GM21619 (cell line): ENCODE measurements around the gene TRIP4.
A peak's percentile ranks its signal among the peaks of the same experiment; 100 is the strongest.
"Not testable (repeated sequence)": the region's sequence is repeated elsewhere in the genome, so short reads cannot be mapped to it uniquely, and the experiment has no call there.

Experiments
- ATAC-seq: cut with Tn5 transposase; IDR thresholded peaks from one replicate; pipeline ENCODE4 v1.9.1; 2021; ENCODE audit not compliant: unreplicated experiment

Gene TRIP4

DNA sequence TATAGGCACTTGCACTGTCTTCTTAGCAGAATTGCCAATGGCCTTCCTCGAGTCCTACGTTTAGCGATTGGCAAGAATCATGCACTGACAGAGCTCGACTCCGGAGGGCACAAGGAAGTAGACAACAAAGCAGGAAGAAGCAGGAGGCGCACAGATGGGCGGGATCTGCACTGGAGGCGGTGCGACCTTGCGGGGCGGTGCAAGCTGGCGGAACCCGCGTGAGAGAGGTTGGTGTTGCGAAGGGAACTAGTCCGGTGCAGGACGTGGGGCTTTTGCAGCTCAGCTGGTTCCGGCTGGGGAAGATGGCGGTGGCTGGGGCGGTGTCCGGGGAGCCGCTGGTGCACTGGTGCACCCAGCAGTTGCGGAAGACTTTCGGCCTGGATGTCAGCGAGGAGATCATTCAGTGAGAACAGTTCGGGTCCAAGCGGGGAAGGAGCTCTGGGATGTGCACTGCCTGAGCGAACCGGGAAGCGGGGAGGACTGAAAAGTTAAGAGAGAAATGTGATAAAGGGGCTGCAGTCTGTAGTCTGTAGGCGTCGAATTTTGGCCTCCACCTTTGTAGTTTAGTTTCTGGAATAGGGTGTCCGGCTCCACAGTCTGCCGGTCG is at the start of gene TRIP4:
TSS of gene TRIP4 (plus strand) at position 275 of the 607 bp plus-strand sequence. CDS start at position 303, 28 bp downstream.
- peak; percentile 96 for ATAC-seq

DNA sequence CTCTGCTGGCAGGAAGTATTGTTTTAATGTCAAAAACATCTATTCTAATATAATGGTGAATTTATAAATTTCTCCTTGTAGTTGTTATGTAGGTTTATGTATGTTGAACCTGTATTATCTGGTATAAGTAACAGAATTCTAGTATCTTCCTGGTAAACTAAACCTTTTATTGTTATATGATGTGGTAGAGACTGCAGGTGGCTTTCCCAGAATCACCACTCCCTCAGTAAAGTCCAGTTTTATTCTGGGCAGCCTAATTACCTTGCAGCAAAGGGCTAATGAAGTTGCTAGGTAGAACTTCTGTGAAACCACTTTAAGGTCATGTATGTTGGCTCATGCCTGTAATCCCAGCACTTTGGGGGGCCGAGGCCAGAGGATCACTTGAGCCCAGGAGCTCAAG is 47.3 kb upstream of the TRIP4 start:
- no peak for ATAC-seq

DNA sequence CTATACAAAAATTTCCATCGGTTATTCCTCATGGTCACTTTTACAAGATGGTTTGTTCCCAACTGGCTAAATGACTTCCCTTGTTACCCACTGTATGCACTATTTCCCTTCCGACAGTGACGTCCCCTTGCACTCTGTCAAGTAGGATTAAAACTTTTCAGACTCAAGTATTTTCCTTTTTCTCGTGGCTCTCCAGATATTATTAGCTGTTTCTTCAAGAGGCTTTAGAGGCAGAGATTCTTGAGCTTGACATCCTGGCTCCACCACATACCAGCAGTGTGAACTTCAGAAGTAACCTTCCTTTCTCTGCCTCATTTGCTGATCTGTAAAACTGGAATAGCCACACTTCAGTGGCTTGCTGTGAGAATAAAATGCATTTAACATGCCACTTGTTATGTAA is 45.7 kb upstream of the TRIP4 start:
- no peak for ATAC-seq

DNA sequence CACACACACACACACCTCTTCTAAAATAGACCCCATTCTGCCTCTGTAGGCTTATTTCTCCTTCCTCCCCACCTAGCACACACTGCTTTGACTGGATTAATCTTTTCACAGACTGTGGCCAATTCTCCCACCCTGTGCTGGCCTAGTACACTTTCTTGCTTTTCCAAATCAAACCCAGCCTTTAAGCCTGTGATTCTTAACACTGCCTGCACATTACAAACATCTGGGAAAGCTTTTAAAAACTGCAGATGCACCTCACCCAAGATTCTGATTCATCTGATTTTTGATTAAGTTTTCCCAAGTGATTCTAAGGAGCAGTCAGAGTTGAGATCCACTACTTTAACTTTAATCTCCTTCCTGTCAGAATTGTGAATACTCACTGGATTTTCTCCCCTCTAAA is 44.4 kb upstream of the TRIP4 start:
- ATAC-seq = no peak

DNA sequence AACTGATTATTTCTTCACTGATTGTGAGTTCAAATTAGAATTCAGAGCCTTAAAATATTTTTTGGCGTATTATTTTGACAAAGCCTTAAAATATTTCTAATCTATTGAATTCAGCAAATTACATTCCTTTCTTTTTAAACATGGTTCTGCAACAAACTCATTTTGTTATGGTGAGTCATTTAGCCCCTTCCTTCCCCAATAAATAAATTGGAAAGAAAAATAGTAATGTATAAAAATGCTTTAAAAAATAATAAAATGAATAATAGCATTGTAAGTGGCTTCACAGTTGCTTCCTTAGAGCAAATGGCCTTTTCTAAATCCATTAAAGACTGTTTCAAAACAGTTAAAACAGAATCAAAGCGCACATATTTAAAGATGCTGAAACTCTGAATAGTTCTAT is 43.8 kb upstream of the TRIP4 start:
- ATAC-seq = no peak

DNA sequence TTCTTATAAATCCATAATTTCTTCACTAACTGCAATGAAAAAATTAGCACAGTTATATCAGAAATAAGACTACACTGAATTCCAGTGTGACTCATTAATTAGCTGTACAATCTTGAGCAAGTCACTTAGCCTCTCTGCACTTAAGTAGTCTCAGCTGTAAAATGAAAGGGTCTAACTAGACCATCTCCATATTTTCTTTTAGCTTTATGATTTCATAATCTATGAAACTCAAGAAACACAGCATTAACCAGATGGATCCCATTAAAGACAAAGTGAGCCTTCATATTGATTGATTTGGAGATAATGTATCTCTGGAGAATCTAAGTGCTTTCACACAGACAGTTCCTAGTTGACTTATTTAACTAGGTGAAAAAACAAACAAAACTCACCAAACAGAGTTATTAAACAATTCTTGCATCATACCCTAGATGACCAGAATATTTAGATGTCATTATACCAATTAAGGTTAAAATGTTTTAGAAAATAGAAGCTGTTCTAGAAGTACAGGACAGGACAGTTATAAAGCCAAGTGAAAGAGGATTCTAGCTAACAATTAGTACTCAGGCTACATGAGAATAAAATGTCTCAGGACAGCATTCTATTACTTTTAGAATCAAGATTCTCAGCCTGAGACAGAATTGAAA is 42.9 kb upstream of the TRIP4 start:
- no peak for ATAC-seq

DNA sequence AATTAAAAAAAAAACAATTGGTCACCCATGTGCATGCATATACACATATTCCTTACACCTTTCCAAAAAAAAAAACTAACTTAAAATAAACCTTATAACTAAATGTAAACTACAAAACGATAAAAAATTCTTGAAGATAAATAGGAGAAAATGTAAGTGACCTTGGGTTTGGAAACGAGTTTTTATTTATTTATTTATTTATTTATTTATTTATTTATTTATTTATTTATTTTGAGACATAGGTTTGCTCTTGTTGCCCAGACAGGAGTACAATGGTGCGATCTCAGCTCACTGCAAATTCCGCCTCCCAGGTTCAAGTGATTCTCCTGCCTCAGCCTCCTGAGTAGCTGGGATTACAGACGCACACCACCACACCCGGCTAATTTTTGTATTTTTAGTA is 41.4 kb upstream of the TRIP4 start:
- ATAC-seq = not testable (repeated sequence)

DNA sequence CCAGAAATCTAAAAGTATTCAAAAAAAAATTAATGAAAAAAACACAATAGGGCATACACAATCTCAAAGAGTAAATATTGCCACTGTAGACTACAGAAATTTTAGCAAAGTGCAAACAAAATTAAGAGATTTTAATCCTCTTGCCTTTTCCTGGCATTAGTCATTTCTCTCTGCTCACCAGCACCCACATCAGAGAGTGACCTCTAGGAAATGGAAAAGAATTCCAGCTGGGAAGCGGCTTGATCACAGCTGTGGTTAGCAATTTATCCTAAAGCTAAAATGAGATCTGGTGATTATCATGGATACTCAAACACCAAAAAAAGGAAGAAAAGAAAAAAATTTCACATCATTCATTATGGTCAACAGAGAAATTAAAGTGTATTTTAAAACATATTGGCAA is 39.2 kb upstream of the TRIP4 start:
- no peak for ATAC-seq

DNA sequence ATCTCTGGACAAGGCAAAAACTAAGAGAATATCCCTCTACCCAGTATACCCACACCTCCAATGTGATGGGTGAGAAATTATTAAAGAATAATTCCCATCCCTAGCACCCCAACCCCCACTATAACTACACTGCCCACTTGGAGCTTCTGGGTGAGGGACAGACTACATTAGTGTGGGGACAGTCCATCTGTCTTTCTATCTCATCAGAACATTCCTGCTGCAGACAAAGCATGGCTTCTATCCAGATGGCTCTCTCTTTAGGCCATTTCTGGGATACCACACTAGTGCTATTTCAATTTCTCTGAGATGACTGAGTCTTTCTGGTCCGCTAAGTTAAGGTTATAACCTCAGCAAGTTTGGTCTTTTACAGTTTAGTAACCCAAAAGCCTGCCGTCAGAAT is 38.3 kb upstream of the TRIP4 start:
- no peak for ATAC-seq

DNA sequence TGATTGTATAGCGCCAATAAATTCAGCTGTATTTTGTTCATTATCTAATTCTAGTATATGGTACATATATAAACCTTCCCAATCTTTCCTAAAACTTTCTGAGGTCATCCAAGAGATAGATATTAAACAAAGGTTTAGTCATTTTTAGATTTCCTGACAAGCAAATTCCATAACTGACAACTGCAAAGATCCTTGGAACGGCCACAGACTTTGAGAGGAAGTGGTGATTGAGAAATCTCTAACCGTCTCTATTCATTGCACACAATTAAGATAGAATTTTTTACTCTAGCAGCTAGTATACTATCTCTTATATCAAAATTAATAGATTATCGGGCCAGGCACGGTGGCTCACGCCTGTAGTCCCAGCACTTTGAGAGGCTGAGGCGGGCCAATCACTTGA is 36.4 kb upstream of the TRIP4 start:
- ATAC-seq = no peak

DNA sequence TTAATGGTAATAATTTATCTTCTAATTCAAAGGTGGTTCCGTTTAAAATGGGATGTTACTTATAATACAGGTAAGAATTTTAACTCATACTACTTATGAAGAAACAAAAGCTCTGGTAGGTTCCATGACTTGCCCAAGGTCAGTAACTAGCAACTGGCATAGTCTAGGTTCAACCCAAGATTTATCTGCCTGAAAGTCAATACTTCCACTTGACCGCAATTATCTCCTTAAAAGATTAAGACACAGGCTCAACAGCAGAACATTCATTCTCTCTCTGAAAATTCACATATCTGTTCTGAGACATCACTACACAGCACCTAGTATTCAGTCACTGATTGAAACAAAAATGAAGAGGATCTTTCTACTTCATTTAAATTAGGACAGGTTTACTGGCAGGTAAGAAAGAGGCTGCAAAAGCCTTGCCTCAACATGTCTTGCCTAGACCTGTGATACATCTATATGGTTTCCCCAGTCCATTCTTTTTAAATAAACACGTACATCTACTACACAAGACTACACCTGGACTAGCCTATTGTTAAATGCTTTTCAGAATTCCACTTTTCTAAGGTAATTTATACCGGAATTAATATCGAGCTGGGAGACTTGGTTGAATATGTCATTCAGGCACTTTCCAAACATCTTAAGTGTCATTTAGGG is 32.8 kb upstream of the TRIP4 start:
- no peak for ATAC-seq

DNA sequence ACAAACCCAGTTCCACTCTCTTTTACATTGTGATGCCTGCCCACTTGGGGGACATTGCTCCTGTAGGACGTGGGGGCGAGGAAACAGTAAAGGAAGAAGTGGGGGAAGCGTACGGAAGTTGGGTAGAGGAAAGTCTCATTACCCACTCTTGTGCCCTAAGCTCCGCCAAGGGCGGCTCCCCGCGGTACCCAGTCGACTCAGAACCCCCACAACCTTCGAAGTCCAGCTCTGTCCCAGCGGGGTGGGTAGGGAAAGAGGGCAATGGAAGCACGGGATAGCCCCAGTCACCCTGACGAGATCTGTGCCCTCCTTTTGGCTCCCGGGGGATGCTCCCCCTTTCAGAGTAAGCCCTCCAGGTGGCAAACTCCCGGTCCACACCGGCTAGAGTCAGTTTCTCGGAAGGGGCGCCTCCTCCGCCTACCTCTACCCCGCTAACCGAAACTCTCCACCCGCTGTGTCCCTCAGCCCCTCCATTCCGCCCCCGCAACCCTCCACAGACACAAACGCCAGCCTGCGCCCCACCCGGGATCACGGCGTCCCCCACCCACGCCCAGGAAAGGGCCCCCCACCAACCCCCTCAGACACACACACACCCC is 32.2 kb upstream of the TRIP4 start:
- ATAC-seq = peak; percentile 17

DNA sequence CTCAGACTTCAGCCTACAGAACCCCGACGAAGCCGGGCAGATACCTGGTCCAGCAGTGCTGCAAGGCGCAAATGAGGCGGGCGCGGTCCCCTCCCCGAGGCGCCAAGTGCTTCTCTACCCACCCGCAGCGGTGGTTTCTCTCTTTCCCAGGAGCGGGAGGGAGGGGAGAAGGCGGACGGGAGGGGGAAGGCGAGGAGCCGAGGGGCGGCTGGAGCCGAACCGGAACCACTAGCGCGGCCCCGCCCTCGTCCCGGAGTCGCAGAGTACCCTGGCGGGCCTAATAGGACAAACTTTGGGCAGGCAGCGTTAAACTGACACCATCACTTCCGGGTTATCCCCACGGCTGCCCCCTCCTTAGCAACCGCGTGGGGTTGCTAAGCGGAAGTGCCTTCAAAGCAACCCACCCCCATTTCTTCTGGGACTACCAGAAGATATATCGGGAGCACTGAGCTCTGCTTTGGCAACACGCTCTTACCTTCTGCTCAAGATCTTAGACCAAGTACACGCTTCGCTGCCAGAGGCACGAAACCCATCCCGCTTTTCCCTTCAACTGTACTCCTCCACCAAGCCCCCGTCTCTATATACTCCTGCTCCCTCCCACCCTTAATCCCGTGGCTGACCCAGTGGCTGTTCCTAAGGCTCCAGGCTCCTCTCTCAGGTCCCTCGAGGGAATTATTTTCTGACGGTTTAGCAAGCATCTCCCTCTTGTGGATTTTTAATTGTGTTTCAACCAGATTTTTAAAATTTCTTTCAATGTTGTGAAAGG is 31.5 kb upstream of the TRIP4 start, which contains the start of gene CSNK1G1:
TSS of gene CSNK1G1 (minus strand) at position 230 of the 766 bp plus-strand sequence. CDS start 55,674 bp downstream, outside the sequence.
- peak; percentile 94 for ATAC-seq

DNA sequence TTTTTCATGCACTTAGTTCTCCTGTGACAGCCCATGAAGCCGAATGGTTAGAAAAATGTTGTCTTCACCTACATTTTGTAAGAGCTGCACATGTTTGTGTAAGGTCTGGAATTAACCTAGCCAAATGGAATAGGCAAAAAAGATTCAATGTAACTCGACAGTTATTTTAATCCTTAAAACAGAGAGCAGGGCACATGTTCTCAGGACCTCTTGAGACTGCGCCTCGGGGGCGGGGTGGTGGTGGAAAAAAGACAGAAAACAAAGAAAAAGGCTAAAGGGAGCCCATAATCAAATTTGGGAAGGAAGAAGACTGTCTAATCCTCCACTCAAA is 31.0 kb upstream of the TRIP4 start:
- no peak for ATAC-seq

DNA sequence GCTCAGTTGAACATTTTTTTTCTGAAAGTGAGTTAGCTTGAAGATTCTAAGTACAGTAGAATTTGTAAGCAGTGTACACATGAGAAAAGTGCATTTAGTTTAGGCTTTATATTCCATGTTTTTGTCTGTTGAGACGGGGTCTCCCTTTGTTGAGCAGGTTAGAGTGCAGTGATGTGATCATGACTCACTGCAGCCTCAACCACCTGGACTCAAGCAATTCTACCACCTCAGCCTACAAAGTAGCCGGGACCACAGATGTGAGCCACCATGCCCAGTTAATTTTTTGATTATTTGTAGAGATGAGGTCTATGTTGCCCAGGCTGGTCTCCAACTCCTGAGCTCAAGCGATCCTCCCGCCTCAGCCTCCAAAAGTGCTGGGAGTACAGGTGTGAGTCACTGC is 26.4 kb upstream of the TRIP4 start:
- ATAC-seq = no peak

DNA sequence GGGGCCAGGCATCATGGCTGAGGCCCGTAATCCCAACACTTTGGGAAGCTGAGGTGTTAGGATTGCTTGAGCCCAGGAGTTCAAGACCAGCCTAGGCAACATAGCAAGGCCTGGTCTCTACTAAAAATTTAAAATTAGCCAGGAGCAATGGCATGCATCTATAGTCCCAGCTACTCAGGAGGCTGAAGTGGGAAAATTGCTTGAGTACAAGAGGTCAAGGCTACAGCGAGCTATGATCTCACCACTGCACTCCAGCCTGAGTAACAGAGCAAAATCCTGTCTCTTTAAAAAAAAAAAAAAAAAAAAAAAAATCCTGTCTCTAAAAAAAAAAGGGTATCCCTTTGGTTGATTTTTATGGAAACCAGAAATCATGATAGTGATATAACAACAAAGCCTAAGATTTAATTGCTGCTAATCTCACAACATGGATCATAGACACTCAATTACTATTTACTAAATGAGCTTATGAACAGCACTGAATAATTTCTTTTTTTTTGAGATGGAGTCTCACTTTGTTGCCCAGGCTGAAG is 18.5 kb upstream of the TRIP4 start:
- ATAC-seq = no peak

DNA sequence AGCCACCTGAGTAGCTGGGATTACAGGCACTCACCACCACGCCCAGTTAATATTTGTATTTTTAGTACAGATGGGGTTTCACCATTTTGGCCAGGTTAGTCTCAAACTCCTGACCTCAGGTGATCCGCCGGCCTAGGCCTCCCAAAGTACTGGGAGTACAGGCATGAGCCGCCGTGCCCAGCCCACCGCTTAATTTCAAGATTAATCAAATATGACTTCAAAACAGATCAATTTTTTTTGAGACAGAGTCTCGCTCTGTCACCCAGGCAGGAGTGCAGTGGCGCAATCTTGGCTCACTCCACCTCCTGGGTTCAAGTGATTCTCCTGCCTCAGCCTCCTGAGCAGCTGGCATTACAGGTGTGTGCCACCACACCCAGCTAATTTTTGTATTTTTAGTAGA is 16.3 kb upstream of the TRIP4 start:
- not testable (repeated sequence) for ATAC-seq

DNA sequence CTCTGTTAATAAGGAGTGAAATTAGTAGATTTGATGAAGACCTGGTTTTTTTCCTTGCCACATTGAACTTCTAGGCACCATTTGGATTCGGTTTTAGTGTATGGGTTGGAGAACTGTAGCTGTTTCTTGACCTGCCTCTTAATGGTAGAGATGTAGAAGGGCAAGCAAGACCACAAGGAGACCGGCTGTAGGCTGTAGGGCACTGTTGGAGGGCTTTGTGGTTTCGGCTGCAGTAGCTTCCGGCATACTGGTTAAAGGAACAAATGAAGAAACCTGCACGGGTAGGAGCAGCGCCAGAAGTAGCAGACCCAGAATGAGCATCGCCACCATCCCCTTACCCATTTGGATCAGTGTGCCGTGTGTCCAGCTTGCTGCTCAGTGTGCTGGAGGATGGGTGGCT is 14.3 kb upstream of the TRIP4 start:
- no peak for ATAC-seq

DNA sequence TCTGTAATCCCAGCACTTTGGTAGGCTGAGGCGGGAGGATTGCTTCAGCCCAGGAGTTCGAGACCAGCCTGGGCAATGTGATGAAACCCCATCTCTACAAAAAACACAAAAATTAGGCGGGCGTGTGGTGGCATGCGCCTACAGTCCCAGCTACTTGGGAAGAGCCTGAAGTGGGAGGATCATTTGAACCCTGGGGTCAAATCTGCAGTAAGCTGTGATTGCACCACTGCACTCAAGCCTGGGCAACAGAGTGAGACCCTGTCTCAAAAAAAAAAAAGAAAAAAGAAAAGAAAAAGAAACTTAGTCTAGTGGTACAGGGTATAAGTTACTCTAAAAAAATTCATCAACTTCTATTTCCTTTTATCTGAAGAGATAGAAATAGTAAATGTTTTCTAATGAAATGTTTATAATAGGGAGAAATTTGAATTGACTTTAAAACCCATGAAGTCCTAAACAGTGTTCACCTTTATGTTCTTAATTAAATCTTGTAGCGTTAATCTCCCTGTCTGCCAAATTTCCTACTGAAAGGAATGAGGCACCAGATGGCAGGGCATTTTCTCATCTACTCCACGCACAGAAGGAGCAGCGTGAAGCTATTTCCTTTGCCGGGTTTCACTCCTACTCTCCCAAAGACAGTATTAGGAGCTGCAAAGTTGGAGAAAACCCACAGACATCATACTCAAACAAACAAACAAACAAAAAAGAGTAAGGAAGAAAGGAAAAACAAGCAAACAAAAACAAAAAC is 8.2 kb upstream of the TRIP4 start:
- ATAC-seq = no peak

DNA sequence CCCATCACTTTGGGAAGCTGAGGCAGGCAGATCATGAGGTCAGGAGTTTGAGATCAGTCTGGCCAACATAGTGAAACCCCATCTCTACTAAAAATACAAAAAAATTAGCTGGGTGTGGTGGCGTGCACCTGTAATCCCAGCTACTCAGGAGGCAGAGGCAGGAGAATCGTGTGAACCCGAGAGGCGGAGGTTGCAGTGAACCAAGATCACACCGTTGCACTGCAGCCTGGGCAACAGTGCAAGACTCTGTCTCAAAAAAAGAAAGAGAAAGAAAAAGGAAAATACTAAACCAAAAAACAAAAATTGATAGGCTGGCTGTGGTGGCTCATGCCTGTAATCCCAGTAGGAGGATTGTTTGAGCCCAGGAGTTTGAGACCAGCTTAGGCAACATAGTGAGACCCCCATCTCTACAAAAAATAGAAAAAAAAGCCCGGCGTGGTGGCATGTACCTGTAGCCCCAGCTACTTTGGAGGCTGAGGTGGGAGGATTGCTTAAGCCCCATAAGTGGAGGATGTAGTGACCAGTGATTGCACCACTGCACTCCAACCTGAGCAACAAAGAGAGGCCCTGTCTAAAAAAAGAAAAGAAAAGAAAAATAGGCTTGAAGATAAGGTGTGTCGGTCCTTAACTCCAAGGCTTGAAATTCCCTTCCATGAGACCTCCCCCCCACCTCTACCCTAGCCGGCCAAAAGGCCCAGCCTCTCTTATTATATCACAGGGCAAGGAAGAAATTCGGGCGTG is 7.3 kb upstream of the TRIP4 start:
- ATAC-seq = not testable (repeated sequence)
